Measurements from ENCODE around the gene NRTN. TPM values are rescaled to one million over a fixed set of nuclear protein-coding genes. Genes with fewer than 3 reads are reported as not detected.
"Not testable (repeated sequence)": the region's sequence is repeated elsewhere in the genome, so short reads cannot be mapped to it uniquely, and the experiment has no call there.

NRTN gene
- total RNA-seq, 3 donors from 2014 or later, result 0.48 to 1.8 (median 1.6) TPM

DNA sequence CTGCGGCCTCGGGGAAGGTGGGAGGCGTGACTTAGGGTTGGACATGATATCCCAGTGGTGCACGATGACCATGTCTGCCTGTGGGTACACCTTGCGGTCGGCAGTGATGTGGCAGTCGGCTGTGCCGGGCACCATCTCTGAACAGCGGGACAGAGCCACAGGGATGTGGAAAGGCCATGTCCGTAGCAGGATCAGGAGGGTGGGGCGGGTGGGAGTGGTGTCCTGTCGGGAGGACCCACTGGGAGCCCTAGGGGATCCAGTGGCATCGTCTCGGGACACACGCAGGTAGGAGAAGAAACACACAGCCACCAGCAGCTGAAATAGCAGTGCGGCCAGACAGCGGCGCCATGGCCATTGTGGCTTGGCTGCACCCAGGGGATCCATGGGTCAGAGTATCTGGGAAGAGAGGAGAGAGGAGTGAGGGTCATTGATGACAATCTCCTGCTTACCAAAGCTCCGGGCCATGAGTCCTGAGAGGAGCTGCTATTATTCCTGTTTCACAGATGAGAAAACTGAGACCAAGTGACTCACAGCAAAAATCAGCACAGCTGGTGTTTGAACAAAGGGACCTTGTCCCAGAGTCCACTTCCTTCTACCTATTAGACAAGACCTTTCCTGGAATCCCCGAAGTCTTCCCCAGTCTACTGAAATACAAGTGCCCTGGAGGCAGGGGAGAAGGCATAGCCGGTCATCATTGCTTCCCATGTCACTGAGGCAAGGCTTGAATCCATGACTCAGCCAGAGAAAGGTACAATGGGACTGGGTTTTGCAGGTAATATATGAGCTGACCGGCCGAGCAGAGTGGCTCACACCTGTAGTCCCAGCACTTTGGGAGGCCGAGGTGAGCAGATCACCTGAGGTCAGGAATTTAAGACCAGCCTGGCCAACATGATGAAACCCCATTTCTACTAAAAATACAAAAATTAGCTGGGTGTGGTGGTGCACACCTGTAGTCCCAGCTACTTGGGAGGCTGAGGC lies 39.9 kb downstream of the NRTN start:
- Histone ChIP-seq H3K27me3 (no peaks in the 10 kb centered on the region), H3K36me3 (no peaks in the 10 kb centered on the region), H3K27ac (no peak overlapping the region), H3K4me1 (no peaks in the 10 kb centered on the region), H3K9me3 (no peaks in the 10 kb centered on the region), H3K4me3 (no peak overlapping the region)
- intact Hi-C loops (cut with DNase I; ENCODE audit: low total_unique reads), result loop anchor here (5.0 kb wide), 1 partner anchor 988 kb away; no protein-coding TSS in a partner anchor
- TF ChIP-seq POLR2AphosphoS5 (IDR thresholded peaks at IDR 0.05), result no peak
- no peak for TF ChIP-seq POLR2A (IDR thresholded peaks at IDR 0.05)
- TF ChIP-seq, protein P1, sequence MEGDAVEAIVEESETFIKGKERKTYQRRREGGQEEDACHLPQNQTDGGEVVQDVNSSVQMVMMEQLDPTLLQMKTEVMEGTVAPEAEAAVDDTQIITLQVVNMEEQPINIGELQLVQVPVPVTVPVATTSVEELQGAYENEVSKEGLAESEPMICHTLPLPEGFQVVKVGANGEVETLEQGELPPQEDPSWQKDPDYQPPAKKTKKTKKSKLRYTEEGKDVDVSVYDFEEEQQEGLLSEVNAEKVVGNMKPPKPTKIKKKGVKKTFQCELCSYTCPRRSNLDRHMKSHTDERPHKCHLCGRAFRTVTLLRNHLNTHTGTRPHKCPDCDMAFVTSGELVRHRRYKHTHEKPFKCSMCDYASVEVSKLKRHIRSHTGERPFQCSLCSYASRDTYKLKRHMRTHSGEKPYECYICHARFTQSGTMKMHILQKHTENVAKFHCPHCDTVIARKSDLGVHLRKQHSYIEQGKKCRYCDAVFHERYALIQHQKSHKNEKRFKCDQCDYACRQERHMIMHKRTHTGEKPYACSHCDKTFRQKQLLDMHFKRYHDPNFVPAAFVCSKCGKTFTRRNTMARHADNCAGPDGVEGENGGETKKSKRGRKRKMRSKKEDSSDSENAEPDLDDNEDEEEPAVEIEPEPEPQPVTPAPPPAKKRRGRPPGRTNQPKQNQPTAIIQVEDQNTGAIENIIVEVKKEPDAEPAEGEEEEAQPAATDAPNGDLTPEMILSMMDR (IDR thresholded peaks at IDR 0.05), result no peak
- no peak for DNase-seq (ENCODE audit: low spot score in 2 of 2)

DNA sequence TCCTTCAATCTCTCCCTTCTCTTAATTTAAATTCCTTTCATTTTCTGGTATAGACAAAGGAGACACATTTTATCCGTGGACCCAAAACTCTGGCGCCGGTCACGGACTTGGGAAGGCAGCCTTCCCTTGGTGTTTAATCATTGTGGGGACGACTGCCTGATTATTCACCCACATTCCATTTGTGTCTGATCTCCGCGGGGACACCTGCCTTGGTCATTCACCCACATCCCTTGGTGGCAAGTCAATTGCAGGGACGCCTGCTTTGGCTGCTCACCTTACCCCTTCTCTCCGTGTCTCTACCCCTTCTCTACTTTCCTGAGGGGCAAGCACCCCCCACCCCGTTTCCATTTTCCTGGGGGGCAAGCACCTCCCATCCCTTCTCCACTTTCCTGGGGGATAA lies 43.0 kb downstream of the NRTN start:
- H3K27me3 ChIP-seq; H3K27ac ChIP-seq; H3K9me3 ChIP-seq; H3K4me1 ChIP-seq; intact Hi-C loops (cut with DNase I; ENCODE audit: low total_unique reads); DNase-seq (ENCODE audit: low spot score in 2 of 2); H3K36me3 ChIP-seq; H3K4me3 ChIP-seq: not testable (repeated sequence)

- H3K9me3 ChIP-seq; H3K27ac ChIP-seq; H3K27me3 ChIP-seq; DNase-seq (ENCODE audit: low spot score in 2 of 2); H3K36me3 ChIP-seq; H3K4me3 ChIP-seq; H3K4me1 ChIP-seq; intact Hi-C loops (cut with DNase I; ENCODE audit: low total_unique reads): not testable (repeated sequence)
These were observed 43.8 kb downstream of the NRTN start for GRCh38 chr19:5848621-5849020.

DNA sequence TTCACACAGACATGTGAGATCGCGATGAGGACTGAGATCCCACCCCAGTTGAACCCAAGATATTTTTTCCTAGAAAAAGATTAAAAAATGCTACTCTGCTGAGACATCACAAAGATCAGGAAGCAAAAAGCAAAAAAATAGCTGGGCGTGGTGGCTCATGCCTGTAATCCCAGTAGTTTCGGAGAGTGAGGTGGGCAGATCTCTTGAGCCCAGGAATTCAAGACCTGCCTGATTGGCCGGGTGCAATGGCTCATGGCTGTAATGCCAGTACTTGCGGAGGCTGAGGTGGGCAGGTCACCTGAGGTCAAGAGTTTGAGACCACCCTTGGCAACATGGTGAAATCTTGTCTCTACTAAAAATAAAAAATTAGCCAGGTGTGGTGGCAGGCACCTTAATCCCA lies 45.3 kb downstream of the NRTN start:
- Histone ChIP-seq H3K4me1 (no peaks in the 10 kb centered on the region), H3K9me3 (no peaks in the 10 kb centered on the region), H3K27me3 (no peaks in the 10 kb centered on the region), H3K36me3 (no peaks in the 10 kb centered on the region), H3K4me3 (no peak overlapping the region), H3K27ac (no peak overlapping the region)
- TF ChIP-seq, protein P1 (IDR thresholded peaks at IDR 0.05), result no peak
- intact Hi-C loops (cut with DNase I; ENCODE audit: low total_unique reads), result no loop called here
- DNase-seq (ENCODE audit: low spot score in 2 of 2), result no peak

- H3K27me3 ChIP-seq, result no peaks in the 10 kb centered on the region
- peak overlapping the region; percentile 52 to 54 for H3K27ac ChIP-seq
- no peaks in the 10 kb centered on the region for H3K36me3 ChIP-seq
- intact Hi-C loops (cut with DNase I; ENCODE audit: low total_unique reads), result no loop called here
- TF ChIP-seq, protein P1 (IDR thresholded peaks at IDR 0.05), result no peak
- no peak for TF ChIP-seq POLR2A (IDR thresholded peaks at IDR 0.05)
- peak in 1 of 3 donors; percentile 19 for TF ChIP-seq POLR2AphosphoS5 (IDR thresholded peaks at IDR 0.05)
- no peaks in the 10 kb centered on the region for H3K9me3 ChIP-seq
- peak overlapping the region in 1 of 3 donors; percentile 6 for H3K4me3 ChIP-seq
- DNase-seq (ENCODE audit: low spot score in 2 of 2), result peak in 1 of 2 donors; percentile 53
- H3K4me1 ChIP-seq, result no peaks in the 10 kb centered on the region
These were observed 46.0 kb downstream of the NRTN start for GRCh38 chr19:5850743-5851293.

GRCh38 chr19:5851302-5851701 lies 46.4 kb downstream of the NRTN start, which contains the start of gene FUT3:
Gene FUT3, minus strand, starts transcription at chr19:5851449.
- Histone ChIP-seq H3K9me3 (no peaks in the 10 kb centered on the region), H3K36me3 (no peaks in the 10 kb centered on the region), H3K4me1 (no peaks in the 10 kb centered on the region), H3K27me3 (no peaks in the 10 kb centered on the region), H3K27ac (peak within 1 kb of the TSS; percentile 52 to 54), H3K4me3 (peak within 1 kb of the TSS in 1 of 3 donors; percentile 6)
- TF ChIP-seq, protein P1 (IDR thresholded peaks at IDR 0.05), result no peak
- TF ChIP-seq POLR2A (IDR thresholded peaks at IDR 0.05) (no peak), POLR2AphosphoS5 (IDR thresholded peaks at IDR 0.05) (no peak)
- intact Hi-C loops (cut with DNase I; ENCODE audit: low total_unique reads), result no loop called here
- DNase-seq (ENCODE audit: low spot score in 2 of 2), result peak in 1 of 2 donors; percentile 47

GRCh38 chr19:5854121-5854520 lies 49.3 kb downstream of the NRTN start:
- H3K36me3 ChIP-seq; H3K4me3 ChIP-seq; H3K27me3 ChIP-seq; H3K9me3 ChIP-seq; H3K27ac ChIP-seq; H3K4me1 ChIP-seq; DNase-seq (ENCODE audit: low spot score in 2 of 2); intact Hi-C loops (cut with DNase I; ENCODE audit: low total_unique reads): not testable (repeated sequence)

GRCh38 chr19:5855151-5855550 lies 50.3 kb downstream of the NRTN start:
- H3K9me3 ChIP-seq; H3K4me1 ChIP-seq; intact Hi-C loops (cut with DNase I; ENCODE audit: low total_unique reads); DNase-seq (ENCODE audit: low spot score in 2 of 2); H3K36me3 ChIP-seq; H3K27ac ChIP-seq; H3K4me3 ChIP-seq; H3K27me3 ChIP-seq: not testable (repeated sequence)

All from breast epithelium (tissue), 4 donors.